Retinal pigment epithelial cell (primary cell): ENCODE measurements around the gene PLSCR3.

Experiments used
- DNase-seq: peaks from one replicate; pipeline ENCODE4 v3.0.0-alpha.2; 2010; ENCODE audit warnings: low read depth
- H3K4me3 ChIP-seq: 2 replicates; pipeline ENCODE4 v1.5.1; 2011; ENCODE audit warnings: mild to moderate bottlenecking, low read length, control low read depth, moderate library complexity
- CTCF ChIP-seq: conservative IDR thresholded peaks from 2 replicates; pipeline ENCODE4 v1.5.1; 2011; ENCODE audit warnings: low read depth, low read length, control low read depth, inconsistent platforms

Gene PLSCR3

DNA sequence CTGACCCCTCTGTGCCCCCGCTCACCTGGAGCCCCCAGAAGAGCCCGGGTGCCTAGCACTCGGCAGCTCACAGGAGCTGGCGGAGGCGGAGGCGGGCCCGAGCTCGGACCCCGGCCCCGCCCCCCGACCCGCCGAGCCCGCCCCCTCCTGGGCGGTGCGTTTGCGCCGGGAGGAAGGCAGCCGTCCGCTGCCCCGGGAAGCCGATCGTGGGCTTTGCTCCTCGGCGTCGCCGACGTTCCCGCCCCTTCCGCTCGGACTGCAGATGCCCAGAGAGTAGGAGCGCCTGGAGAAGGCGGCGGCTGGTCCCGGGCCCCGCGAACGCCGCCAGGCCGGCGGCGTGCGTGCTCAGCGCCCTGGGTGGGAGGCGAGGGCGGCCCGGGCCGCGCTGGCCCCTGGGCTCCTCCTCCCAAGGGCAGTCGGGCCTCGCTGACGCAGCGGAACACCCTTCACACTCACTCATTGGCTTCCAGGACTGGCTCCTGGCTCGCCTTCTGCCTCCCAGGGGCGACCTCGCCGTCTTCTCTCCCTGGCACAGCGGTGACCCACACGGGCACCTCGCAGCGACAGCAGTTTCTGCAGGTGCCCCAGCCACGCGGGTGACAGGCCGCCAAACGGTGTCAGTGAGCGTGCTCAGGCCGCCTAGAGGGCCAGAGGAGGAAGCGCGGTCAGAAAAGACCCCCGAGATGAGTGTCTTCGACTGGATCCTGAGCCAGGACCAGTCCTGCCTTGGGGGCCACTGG is at the start of gene PLSCR3:
TSS of gene PLSCR3 (minus strand) at position 74 of the 740 bp plus-strand sequence. CDS start 415 bp downstream, outside the sequence.
- TF ChIP-seq CTCF: peak; percentile 47
- DNase-seq: peak; percentile 54
- peak within 1 kb of the TSS; percentile 85 for H3K4me3 ChIP-seq

DNA sequence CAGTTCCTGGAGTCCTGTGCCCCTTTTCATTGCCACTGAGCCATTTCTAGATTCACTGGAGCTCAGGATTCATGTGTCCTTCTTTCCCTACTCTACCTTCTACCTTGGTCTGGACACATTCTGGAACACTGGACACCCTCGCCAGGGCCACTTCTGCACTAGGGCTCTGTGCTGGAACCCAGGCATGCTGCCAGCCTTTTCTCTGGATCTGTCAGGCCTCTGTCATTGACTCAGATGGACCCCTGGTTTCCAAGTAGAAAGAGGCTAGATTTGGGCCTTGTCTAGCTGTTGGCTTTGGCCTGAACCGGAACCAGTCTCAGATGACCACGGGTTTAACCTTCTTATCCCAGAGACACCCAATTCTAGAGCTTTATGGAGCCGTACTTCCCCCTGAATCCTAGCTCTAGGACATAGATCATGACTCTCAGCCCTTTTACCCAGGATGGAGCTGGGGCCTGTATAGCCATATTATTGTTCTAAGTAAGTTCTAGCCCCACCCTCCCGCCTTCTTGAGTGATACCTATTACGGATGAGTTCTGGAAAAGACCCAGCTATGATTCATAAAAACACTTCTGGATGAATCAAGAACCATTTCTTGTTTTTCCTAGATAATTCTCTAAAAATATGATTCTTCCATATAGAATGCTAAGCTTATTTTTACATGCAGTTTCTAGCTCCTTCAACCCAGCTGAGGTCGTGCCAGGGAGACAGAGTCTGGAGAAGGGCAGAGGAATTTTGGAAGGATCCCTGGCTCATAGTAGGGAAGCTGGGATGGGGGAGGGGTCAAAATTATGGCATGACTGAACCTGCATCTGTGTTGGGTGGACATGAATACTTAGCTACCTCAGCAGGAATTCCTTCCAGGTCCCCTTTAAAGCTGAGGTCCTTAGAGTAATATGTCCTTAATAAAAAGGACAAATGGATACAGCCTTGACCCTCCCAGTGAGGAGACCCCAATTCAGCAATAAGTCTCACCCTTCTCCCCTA is 49.5 kb upstream of the PLSCR3 start:
- DNase-seq: no peak

GRCh38 chr17:7442142-7442541 is 47.8 kb upstream of the PLSCR3 start:
- DNase-seq: no peak
- no peak for TF ChIP-seq CTCF
- H3K4me3 ChIP-seq: no peak overlapping the region

More for the DNA sequence above, 49.5 kb upstream of the PLSCR3 start:
- TF ChIP-seq CTCF: no peak
- no peak overlapping the region for H3K4me3 ChIP-seq

- no peak for DNase-seq
- no peak overlapping the region for H3K4me3 ChIP-seq
- TF ChIP-seq CTCF: no peak
These were observed 46.9 kb upstream of the PLSCR3 start for GRCh38 chr17:7441266-7441665.

GRCh38 chr17:7440834-7441195 is 46.5 kb upstream of the PLSCR3 start:
- DNase-seq: no peak
- peak overlapping the region; percentile 68 for H3K4me3 ChIP-seq
- TF ChIP-seq CTCF: peak; percentile 13

DNA sequence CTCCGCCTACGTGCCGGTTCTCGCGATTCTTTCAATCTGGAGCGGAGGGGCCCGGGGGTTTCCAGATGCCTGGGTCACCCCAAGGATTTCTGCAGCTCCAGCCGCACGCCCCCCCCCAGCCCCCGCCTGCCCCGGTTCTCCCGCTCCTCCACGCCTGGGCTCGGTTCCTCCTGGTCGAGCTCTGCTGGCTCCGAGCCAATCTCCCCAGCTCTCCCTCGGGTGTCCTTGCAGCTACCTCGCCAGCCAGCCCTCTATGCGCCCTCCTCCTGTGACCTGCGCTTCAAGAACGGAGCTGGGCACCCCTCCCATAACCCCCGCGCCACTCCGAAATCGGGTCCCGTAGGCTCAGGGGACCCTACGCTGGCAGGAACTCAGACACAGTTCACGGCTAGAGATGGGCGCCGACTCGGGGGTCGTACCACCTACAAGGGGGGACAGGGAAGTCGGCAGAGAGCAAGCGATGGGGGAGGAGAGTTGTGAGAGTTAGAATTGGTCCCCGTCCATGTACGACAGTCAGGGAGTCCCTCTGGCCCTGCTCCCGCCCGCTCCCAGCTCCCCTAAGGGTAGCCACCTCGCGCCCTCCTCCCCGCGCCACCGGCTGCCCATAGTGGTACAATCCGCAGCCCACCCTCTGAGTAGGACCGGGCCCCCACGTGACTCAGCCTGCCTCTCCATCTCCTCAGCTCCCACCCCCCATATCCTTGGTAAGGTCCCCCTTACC is 45.9 kb upstream of the PLSCR3 start:
- no peak for DNase-seq
- TF ChIP-seq CTCF: no peak
- peak overlapping the region; percentile 68 for H3K4me3 ChIP-seq
